NOMO-1 treated with DMSO at 0.1 percent for 48 hours (cell line): ENCODE data around the gene B4GAT1.

ENCODE experiments used
- DNase-seq: peaks from one replicate; lab custom pipeline; 2025; ENCODE audit not compliant: unreplicated experiment; lab: John Stamatoyannopoulos, UW

B4GAT1 gene

DNA sequence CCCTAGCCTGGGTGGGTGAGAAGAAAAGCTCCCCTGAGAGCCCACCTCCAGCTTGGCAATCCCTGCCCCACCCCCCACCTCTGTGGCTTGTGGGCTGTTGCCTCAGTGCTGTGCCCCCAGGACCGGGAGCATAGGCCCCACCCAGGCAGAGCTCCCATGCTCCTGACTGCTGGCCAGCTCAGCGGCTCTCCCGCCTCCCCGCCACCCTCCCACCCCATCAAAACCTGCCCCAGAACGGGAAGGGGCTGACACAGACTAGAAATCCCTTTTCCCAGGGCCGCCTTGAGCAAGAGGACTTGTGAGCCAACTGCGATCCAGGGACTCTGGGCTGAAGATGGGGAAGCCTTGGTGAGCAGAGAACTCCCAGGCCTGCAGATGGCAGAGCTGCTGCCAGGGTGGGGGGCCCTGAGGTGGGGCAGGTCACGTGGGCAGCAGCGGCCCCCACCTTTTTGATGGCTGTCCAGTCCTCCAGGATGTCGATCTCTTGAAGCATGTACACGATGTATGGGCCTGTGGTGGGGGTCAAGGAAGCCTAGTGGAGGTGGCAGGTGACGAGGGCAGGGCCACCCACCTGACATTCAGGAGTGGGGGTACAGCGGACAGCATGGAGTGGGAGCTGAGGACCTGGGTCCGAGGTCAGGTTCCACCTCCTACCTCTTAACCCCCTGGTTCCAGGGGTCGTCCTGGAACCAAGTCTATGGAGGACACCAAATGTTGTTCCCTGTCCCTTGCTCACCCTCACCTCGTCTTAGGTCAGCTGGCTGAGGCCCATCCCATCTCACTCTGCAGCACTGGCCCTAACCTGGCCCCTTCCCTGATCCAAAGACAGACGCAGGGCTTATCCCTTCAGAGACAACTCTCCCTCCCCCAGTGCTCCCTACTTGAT is 8.9 kb downstream of the B4GAT1 start:
- no peak for DNase-seq

DNA sequence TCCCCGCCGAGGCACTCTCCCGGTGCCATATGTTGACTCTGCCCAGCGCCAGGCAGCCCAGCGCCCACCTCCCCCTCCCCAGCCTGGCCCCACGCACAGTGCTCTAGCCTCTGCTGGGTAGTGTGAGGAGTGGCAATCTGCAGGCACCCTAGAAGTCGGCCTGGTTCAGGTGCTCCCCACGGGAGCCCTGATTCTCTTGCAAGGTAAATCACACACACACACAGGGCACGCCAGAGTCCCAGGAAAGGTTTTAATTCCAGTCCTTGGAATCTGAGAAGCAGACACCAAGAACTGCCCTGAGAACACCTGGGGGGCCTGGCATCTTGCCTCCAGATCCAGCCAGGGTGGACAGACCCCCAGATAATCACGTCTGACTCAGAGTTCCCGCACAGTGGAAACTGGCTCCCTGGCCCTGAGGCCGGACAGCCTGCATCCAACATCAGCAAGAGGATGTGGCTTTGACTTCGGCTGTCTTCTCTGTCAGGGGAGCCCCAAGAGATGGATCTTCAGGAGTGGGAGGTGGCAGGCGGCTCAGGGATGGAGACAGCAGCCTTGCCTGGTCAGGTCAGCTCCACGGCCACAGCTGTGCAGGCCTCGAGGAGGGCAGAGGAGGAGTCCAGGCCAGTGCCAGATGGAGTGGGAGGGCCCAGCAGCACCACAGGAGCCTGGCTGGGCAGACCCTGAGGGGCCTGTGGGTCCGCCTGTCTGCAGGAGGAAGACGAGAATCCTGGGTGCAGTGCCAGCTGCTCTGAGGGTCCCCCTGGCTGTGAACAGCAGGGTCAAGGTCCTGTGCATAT is 10.1 kb downstream of the B4GAT1 start:
- DNase-seq, result no peak

DNA sequence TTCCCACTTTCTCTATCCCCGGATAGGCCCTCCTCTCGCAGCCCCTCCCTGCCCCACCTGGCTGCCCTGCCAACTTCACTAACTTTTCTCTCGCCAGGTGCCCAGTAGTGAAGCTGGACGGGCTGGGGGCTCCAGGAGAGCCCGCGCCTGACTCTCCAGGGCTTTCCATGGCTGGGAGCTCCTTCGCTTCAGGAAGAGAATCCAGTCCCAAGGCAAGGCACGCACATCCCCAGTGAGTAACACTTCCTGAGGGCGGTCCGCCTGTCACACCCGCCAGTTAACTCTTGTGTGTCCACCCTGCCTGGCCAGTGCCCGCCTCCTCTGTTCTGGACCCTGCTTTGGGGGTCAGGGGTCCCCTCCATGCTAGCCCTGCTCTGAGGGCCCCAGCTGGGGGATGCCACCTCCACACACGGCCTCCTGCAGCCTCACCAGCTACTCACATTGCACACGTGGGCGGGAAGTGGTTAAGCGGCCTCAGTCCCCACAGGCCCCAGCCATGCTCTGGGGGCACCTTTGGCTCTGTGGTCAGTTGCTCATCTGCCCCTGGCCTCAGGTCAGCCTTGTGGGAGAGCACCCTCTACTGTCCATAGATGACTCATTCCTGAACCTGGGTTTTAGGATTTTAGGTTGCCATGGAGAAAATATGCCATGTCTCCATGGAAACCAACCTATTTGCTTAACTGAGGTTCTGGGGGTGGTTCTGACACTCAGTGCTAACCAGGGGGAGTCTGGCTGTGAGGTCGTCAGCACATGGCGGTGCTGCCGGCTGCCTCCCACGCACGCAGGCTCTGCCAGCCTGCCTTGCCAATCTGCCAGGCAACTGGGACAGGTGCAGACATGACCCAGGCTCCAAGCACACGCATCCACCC is 11.0 kb downstream of the B4GAT1 start, which contains the start of gene RIN1:
RIN1 (minus strand) TSS at position 201 of the 869 bp plus-strand sequence; CDS start at position 169, 32 bp downstream.
- peak; percentile 68 for DNase-seq

DNA sequence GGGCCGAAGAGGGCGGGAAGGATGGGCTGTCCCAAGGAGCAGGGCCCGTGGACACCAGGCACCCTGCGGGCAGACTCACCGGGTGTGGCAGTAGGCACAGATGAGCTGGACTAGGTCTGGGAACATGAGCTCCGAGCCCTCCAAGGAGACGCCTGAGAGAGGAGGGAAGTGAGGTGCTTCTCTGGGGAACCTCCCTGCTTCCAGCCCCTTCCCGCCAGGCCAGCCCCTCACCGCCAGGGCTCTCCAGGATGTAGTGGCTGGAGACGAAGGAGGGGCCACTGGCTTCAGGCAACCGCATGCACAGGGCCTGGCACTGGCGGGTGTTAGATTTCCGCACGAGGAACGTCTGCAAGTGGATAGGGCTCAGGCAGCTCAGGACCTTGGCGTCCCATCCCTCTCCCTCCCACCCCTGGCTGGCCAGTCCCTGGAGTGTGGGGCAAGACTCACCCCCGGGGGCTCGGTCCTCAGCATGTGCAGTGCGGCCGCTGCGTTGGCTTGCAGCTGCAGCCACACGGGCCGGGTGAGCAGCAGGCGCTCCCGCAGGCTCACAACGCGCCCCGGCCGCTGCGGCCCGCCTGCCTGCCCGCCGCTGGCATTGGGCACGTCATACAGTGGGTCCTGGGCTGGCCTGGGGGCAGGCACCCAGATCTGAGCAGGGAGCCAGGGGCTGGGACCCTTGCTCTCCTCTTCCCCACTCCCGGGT is 11.7 kb downstream of the B4GAT1 start:
- peak; percentile 21 for DNase-seq

DNA sequence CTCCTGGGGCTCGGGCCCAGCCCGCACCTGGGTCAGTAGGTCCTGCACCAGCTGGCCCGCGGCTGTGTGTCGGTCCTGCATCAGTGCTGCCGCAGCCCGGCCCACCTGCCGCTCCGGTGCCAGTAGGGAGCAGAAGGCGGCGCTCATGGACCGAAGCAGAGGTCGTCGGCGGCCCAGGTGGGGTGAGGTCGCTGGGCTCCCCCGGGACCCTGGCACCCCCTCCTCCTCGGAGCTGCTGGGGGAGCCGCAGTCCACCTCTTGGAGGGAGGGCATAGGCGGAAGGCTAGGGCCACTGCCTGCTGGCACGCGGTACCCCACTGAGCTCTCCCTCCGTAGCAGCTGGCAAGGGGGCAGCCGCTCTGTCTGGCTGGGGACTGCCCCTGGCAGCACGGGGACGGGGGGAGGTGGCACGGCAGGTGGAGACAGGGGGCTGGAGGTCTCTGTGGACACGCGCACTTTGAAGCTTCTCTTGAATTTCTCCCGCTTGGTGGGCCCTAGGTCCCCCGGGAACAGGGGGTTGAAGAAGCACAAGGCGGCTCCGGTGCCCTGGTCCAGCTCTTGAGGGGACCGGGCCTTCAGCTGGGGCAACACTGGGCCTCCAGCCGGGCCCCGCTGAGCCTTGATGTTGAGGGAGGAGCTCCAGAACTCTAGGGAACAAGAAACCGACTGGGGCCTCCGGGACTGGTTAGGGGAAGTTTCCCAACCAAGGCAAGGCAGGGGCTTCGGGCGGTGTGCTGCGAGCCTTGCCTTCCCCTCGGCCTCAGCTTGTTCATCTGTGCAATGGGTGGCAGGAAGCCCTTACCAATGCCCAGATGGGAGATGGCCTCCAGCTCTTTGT is 12.6 kb downstream of the B4GAT1 start:
- DNase-seq, result peak; percentile 80

DNA sequence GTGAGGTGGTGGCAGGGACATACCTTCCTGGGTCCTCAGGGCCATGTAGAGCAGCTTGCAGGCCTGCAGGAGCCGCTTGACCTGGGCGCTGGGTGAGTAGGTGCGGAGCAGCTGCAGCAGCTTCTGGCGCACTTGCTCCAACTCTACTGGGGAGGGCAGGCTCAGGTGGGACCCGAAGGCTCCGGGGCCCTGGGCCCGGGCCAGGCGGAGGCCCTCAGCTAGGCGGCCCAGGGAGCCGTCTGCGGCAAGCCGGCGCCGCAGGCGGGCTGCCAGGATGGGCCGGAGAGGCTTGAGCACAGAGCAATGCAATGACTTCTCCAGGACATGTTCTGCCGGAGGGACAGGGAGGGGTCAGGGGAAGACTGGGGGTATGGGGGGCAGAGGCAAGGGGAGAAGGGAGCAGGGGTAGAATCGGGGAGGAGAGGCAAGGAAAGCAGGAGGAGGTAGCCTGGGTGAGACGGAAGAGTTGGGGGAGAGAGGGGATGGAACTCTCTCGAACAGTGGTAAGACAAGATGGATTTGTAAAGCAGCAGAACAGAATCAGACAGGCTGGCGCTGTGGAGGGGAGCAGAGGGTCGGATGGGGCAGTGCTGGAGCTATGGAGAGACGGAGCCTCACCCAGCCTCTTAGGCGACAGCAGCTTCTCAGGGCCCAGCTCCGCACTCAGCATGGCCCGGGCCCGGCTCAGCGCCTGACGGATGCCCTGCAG is 13.4 kb downstream of the B4GAT1 start:
- DNase-seq, result no peak

DNA sequence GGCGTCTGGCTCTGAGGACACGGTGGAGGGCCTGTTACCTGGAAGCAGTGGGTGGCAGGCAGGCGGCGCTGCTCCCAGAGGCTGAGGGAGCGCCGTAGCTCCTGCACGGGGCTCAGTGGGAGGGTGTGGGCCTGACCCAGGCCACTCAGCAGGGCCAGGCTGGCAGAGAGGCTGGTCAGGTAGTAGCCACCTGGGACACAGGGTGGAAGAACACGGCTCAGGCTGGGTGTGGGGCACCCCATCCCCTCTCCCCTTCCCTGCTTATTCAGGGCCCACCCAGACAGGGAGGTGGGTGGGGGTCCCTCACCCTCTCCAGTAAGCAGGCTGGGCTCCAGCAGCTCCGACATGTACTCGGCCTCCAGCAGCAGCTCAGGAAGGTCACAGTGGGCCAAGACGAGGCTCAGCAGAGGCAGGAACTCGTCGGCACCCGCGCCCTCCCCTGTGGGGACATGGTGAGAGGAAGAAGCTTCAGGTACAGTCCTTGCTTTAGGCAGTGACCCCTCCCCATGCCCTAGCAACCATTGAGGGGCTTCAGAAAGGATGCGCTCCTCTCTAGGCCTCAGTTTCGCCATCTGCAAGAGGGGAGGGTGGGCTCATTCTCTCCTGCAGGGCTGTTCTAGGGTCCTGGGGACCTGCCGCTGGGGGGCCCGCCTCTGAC is 14.1 kb downstream of the B4GAT1 start:
- DNase-seq, result no peak

DNA sequence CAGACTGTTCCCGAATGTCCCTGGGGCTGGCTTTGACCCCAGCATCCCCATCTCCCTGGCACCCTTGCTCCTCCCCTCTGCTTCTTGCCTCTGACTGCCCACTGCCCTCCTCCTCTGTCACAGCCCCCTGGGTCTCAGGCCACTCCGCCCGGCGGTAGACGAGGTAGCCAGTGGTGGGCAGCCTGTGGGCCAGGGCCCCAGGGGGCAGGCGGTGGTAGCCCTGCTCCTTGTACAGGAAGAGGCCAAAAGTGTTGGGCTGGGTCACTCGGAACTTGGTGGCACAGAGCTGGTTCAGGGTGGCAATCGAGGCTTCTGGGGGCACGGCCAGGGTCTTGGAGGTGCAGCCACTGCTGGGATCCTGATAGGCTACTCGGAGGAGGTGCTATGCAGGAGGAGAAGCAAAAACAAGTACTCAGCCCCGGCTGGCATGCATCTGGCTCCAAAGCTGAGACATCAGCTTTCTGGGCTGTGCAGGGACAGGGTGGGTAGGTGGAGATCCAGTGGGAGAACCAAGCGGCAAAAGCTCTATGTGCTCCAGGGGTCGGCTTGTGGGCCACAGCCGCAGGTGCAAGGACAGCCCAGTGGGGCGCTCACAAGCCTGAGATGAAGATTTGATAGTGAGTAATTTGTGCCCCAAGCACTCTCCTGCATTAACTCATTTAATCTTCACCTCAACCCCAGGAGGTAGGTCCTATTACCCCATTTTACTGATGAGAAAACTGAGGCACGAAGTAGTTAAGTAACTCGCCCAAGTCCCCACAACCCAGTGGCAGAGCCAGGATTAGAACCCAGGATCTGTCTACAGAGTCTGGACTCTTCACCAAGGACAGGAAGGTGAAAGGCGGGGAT is 14.8 kb downstream of the B4GAT1 start:
- no peak for DNase-seq

DNA sequence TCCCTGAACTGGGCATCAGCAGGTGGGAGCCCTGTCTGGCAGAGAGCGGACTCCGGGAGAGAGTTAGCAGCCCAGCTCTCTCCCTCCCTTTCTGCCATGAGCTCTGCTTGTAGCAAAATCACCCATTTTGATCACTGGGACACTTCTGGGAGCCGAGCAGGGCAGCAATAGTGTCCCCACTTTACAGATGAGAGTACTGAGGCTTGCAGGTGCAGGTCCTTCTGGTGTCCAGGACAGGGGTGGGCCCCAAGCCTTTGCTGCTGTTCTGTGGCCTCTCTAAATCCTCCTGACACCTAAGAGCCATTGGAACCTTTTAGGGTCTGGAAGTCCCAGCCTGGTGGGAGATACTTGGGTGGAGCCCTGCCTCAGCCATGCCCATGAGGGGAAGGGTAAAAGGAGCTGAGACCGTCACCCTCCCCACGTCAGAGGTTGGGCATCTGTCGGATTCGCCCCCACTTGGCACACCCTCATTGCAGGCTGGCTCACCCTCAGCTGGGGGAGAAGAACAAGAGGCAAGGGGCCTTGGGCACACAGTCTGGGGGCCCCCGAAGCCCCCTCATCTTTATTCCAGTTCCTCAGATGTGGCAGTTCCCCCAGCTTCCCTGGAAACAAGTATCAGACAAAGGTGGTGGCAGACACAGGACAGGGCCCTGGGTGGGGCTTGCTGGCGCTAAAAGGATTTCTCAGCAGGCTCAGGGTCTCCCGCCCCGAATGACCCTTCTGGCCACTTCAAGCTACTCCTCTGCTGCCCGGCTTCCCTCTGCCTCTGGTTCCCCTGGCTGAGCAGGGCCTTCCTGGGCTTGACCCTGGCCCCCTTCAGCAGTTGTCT is 15.7 kb downstream of the B4GAT1 start:
- DNase-seq, result no peak

DNA sequence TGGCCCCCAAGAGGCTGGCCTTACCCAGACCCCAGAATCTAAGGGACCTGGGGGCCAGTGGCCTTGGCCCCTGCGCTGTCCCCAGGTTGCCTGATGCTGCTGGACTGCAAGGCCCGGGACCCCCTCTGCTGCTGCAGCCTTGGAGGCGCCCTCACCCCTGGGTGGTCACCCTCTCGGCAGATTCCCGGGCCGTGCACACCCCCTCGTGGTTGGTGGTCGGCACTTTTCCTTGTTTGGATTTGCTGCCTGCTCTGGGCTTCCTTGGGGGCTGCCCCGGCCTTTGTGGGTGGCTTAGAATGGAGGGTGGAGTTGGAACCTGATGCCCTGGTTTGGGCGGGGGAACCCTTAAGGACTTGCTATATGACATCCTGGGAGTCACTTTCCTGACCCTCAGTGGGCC is 16.5 kb downstream of the B4GAT1 start:
- no peak for DNase-seq

DNA sequence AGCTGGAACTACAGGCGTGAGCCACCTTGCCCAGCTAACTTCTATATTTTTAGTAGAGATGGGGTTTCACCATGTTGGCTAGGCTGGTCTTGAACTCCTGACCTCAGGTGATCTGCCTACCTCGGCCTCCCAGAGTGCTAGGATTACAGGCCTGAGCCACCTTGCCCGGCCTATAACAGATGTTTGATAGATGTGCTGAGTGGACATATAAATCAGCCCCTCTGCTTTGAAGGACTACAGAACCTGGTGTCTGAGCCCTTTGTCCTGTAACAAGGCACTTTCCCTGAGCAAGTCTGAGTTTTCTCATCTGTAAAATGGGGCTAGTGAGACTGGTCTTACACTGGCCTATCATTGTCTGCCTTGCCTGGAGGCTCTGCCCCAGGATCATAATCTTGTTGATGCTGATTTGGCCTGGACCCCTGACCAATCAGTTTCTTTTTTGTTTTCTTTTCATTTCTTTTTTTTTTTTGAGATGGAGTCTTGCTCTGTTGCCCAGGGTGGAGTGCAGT is 18.2 kb downstream of the B4GAT1 start:
- no peak for DNase-seq

DNA sequence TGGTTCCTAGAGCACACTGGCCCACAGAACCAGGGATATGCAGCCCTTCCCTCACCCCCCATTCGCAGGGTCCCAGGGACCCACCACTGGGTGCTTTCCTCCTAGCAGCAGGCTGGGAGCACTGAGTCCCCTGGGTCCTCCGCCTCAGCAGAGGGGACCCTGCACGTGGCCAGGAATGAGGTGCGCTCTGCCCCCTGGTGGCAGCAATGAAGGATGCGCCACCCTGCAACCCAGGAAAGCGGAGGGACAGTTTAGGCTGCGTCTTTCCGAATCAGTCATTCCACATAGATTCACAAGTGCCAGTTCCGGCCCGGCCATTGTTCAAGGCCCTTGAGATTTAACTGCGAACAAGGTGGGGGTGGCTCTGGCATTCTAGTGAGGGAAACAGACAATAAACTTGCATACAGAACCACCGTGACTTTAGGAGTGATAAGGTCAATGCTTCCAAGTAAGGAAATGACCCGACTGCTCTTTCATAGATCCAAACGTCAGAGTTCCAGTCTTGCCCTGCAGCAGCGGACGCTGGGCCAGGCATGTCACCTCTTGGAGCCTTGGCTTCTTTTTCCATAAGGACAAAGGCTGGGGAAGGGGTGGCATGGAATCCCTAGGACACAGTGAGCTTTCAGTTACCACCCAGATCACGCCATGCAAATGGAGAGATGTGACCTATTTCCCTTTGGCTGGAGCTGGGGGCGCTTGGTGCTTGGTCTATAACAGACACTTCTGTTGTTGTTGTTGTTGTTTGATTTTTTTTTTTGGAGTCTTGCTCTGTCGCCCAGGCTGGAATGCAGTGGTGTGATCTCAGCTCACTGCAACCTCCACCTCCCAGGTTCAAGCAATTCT is 18.9 kb downstream of the B4GAT1 start:
- peak; percentile 65 for DNase-seq

DNA sequence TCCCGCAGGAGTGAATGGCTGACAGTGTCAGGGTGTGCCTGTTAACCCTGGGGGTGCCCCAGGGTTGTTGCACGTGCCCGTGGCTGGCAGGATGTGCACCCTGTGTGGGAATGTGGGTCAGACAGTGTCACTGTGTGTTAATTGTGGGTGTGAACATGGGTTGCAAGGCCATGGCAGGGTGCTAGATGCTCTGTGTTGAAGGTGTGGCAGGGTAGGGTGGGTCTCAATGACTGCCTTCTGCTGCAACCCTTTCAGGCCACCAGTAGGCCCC is 19.5 kb downstream of the B4GAT1 start:
- DNase-seq, result no peak

DNA sequence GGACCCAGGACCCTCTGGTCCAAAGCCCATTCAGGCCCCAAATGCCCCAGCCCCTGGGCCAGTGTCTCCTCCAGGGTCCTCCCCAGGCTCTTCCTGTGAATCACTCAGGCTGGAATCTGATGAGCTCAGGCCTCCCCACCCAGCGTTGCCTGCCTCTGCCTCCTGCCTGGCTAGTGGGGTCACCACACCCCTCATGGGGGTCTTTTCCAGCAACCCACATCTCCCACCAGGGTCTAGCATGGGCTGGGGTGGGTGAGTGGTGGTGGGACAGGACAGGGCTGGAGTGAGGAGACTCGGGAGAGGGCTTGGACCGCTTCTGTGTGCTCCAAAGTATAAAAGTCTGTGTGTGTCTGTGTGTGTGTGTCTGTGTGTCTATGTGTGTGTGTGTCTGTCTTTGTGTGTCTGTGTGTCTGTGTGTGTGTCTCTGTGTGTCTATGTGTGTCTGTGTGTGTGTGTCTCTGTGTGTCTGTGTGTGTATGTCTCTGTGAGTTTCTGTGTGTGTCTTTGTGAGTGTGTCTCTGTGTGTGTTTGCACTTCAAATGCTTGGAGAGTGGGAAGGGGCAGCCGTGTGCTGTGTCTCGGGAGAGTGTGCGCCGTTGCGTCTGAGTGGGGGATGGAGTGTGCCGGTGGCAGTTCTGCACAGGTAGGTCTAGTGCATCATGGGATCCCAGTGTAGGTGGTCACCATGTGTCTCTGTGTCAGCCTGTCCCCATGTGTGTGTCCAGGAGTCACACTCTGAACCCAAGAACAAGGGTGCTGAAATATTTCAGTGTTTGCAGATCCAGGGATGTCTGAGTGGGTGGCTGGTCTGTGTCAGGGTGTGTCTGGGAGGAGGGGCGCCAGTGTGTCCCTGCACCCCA is 20.0 kb downstream of the B4GAT1 start:
- no peak for DNase-seq
